ENCODE data around the gene RPL18.

Gene RPL18

GRCh38 chr19:48618916-48619691 lies at the start of gene RPL18, which contains the start of gene SPHK2:
Gene RPL18 (minus strand): TSS chr19:48619178. CDS start chr19:48619143, 35 bp downstream.
Gene SPHK2 (plus strand): TSS chr19:48619506. CDS start chr19:48620515, 1,009 bp downstream.
- Histone ChIP-seq H3K4me1 (ENCODE audit: control insufficient read depth in 5 of 5, insufficient read depth in 5 of 5, low read length in 5 of 5) (peaks cover 16 to 58% (median 45%) of the 10 kb centered on the region in 5 donors), H3K36me3 (ENCODE audit: control insufficient read depth in 5 of 5, insufficient read depth in 5 of 5, low read length in 5 of 5) (peaks cover 0 to 32% (median 30%) of the 10 kb centered on the region in 5 donors), H3K27ac (ENCODE audit: low read depth, low read length) (peak within 1 kb of the TSS; percentile 89), H3K9ac (ENCODE audit: low read length in 5 of 5) (peak within 1 kb of the TSS; percentile 84 to 97 (median 90)), H3K27me3 (ENCODE audit: control insufficient read depth in 5 of 5, insufficient read depth in 4 of 5, low read length in 5 of 5) (no peaks in the 10 kb centered on the region), H3K9me3 (ENCODE audit: control insufficient read depth in 5 of 5, low read length in 5 of 5) (no peaks in the 10 kb centered on the region), H3K4me3 (ENCODE audit: low read depth in 1 of 5, low read length in 5 of 5) (peak within 1 kb of the TSS; percentile 86 to 98 (median 97))

- no peaks in the 10 kb centered on the region for H3K9me3 ChIP-seq (ENCODE audit: control insufficient read depth in 5 of 5, low read length in 5 of 5)
- no peaks in the 10 kb centered on the region for H3K4me1 ChIP-seq (ENCODE audit: control insufficient read depth in 5 of 5, insufficient read depth in 5 of 5, low read length in 5 of 5)
- H3K4me3 ChIP-seq (ENCODE audit: low read depth in 1 of 5, low read length in 5 of 5): no peak overlapping the region
- no peak overlapping the region for H3K9ac ChIP-seq (ENCODE audit: low read length in 5 of 5)
- H3K27me3 ChIP-seq (ENCODE audit: control insufficient read depth in 5 of 5, insufficient read depth in 4 of 5, low read length in 5 of 5): peaks cover 0 to 2% (median 0%) of the 10 kb centered on the region in 5 donors
- no peak overlapping the region for H3K27ac ChIP-seq (ENCODE audit: low read depth, low read length)
- H3K36me3 ChIP-seq (ENCODE audit: control insufficient read depth in 5 of 5, insufficient read depth in 5 of 5, low read length in 5 of 5): no peaks in the 10 kb centered on the region
These were observed 49.8 kb upstream of the RPL18 start for GRCh38 chr19:48668761-48669160.

- Histone ChIP-seq H3K4me3 (ENCODE audit: low read depth in 1 of 5, low read length in 5 of 5) (no peak overlapping the region), H3K9ac (ENCODE audit: low read length in 5 of 5) (no peak overlapping the region), H3K9me3 (ENCODE audit: control insufficient read depth in 5 of 5, low read length in 5 of 5) (no peaks in the 10 kb centered on the region), H3K27me3 (ENCODE audit: control insufficient read depth in 5 of 5, insufficient read depth in 4 of 5, low read length in 5 of 5) (peaks cover 0 to 2% (median 0%) of the 10 kb centered on the region in 5 donors), H3K36me3 (ENCODE audit: control insufficient read depth in 5 of 5, insufficient read depth in 5 of 5, low read length in 5 of 5) (no peaks in the 10 kb centered on the region), H3K27ac (ENCODE audit: low read depth, low read length) (no peak overlapping the region), H3K4me1 (ENCODE audit: control insufficient read depth in 5 of 5, insufficient read depth in 5 of 5, low read length in 5 of 5) (no peaks in the 10 kb centered on the region)
These were observed 49.4 kb upstream of the RPL18 start for GRCh38 chr19:48668332-48668731.

GRCh38 chr19:48665786-48666185 lies 46.8 kb upstream of the RPL18 start:
- no peak overlapping the region for H3K9ac ChIP-seq (ENCODE audit: low read length in 5 of 5)
- no peak overlapping the region for H3K27ac ChIP-seq (ENCODE audit: low read depth, low read length)
- H3K27me3 ChIP-seq (ENCODE audit: control insufficient read depth in 5 of 5, insufficient read depth in 4 of 5, low read length in 5 of 5): no peaks in the 10 kb centered on the region
- H3K36me3 ChIP-seq (ENCODE audit: control insufficient read depth in 5 of 5, insufficient read depth in 5 of 5, low read length in 5 of 5): no peaks in the 10 kb centered on the region
- no peaks in the 10 kb centered on the region for H3K9me3 ChIP-seq (ENCODE audit: control insufficient read depth in 5 of 5, low read length in 5 of 5)
- H3K4me3 ChIP-seq (ENCODE audit: low read depth in 1 of 5, low read length in 5 of 5): no peak overlapping the region
- H3K4me1 ChIP-seq (ENCODE audit: control insufficient read depth in 5 of 5, insufficient read depth in 5 of 5, low read length in 5 of 5): peaks cover 2 to 8% (median 5%) of the 10 kb centered on the region in 5 donors

GRCh38 chr19:48664476-48664875 lies 45.5 kb upstream of the RPL18 start:
- H3K27ac ChIP-seq (ENCODE audit: low read depth, low read length): no peak overlapping the region
- no peak overlapping the region for H3K4me3 ChIP-seq (ENCODE audit: low read depth in 1 of 5, low read length in 5 of 5)
- no peaks in the 10 kb centered on the region for H3K36me3 ChIP-seq (ENCODE audit: control insufficient read depth in 5 of 5, insufficient read depth in 5 of 5, low read length in 5 of 5)
- no peaks in the 10 kb centered on the region for H3K27me3 ChIP-seq (ENCODE audit: control insufficient read depth in 5 of 5, insufficient read depth in 4 of 5, low read length in 5 of 5)
- no peaks in the 10 kb centered on the region for H3K9me3 ChIP-seq (ENCODE audit: control insufficient read depth in 5 of 5, low read length in 5 of 5)
- H3K9ac ChIP-seq (ENCODE audit: low read length in 5 of 5): no peak overlapping the region
- peaks cover 3 to 10% (median 7%) of the 10 kb centered on the region in 5 donors for H3K4me1 ChIP-seq (ENCODE audit: control insufficient read depth in 5 of 5, insufficient read depth in 5 of 5, low read length in 5 of 5)

GRCh38 chr19:48663667-48664066 lies 44.7 kb upstream of the RPL18 start:
- no peak overlapping the region for H3K27ac ChIP-seq (ENCODE audit: low read depth, low read length)
- H3K4me3 ChIP-seq (ENCODE audit: low read depth in 1 of 5, low read length in 5 of 5): no peak overlapping the region
- H3K36me3 ChIP-seq (ENCODE audit: control insufficient read depth in 5 of 5, insufficient read depth in 5 of 5, low read length in 5 of 5): no peaks in the 10 kb centered on the region
- no peaks in the 10 kb centered on the region for H3K9me3 ChIP-seq (ENCODE audit: control insufficient read depth in 5 of 5, low read length in 5 of 5)
- peaks cover 3 to 10% (median 7%) of the 10 kb centered on the region in 5 donors for H3K4me1 ChIP-seq (ENCODE audit: control insufficient read depth in 5 of 5, insufficient read depth in 5 of 5, low read length in 5 of 5)
- H3K27me3 ChIP-seq (ENCODE audit: control insufficient read depth in 5 of 5, insufficient read depth in 4 of 5, low read length in 5 of 5): no peaks in the 10 kb centered on the region
- no peak overlapping the region for H3K9ac ChIP-seq (ENCODE audit: low read length in 5 of 5)

GRCh38 chr19:48661711-48662090 lies 42.7 kb upstream of the RPL18 start:
- Histone ChIP-seq H3K27ac (ENCODE audit: low read depth, low read length) (no peak overlapping the region), H3K9me3 (ENCODE audit: control insufficient read depth in 5 of 5, low read length in 5 of 5) (no peaks in the 10 kb centered on the region), H3K4me1 (ENCODE audit: control insufficient read depth in 5 of 5, insufficient read depth in 5 of 5, low read length in 5 of 5) (peaks cover 3 to 10% (median 7%) of the 10 kb centered on the region in 5 donors), H3K27me3 (ENCODE audit: control insufficient read depth in 5 of 5, insufficient read depth in 4 of 5, low read length in 5 of 5) (no peaks in the 10 kb centered on the region), H3K4me3 (ENCODE audit: low read depth in 1 of 5, low read length in 5 of 5) (no peak overlapping the region), H3K36me3 (ENCODE audit: control insufficient read depth in 5 of 5, insufficient read depth in 5 of 5, low read length in 5 of 5) (no peaks in the 10 kb centered on the region), H3K9ac (ENCODE audit: low read length in 5 of 5) (no peak overlapping the region)

- Histone ChIP-seq H3K4me1 (ENCODE audit: control insufficient read depth in 5 of 5, insufficient read depth in 5 of 5, low read length in 5 of 5) (peaks cover 3 to 10% (median 7%) of the 10 kb centered on the region in 5 donors), H3K36me3 (ENCODE audit: control insufficient read depth in 5 of 5, insufficient read depth in 5 of 5, low read length in 5 of 5) (no peaks in the 10 kb centered on the region), H3K4me3 (ENCODE audit: low read depth in 1 of 5, low read length in 5 of 5) (peak overlapping the region in 2 of 5 donors; percentile 17 to 26), H3K9me3 (ENCODE audit: control insufficient read depth in 5 of 5, low read length in 5 of 5) (no peaks in the 10 kb centered on the region), H3K27ac (ENCODE audit: low read depth, low read length) (peak overlapping the region; percentile 54), H3K27me3 (ENCODE audit: control insufficient read depth in 5 of 5, insufficient read depth in 4 of 5, low read length in 5 of 5) (no peaks in the 10 kb centered on the region), H3K9ac (ENCODE audit: low read length in 5 of 5) (peak overlapping the region in 1 of 5 donors; percentile 9)
These were observed 42.1 kb upstream of the RPL18 start for GRCh38 chr19:48660852-48661710.

GRCh38 chr19:48659768-48660167 lies 40.8 kb upstream of the RPL18 start:
- no peaks in the 10 kb centered on the region for H3K36me3 ChIP-seq (ENCODE audit: control insufficient read depth in 5 of 5, insufficient read depth in 5 of 5, low read length in 5 of 5)
- peaks cover 3 to 10% (median 7%) of the 10 kb centered on the region in 5 donors for H3K4me1 ChIP-seq (ENCODE audit: control insufficient read depth in 5 of 5, insufficient read depth in 5 of 5, low read length in 5 of 5)
- no peak overlapping the region for H3K9ac ChIP-seq (ENCODE audit: low read length in 5 of 5)
- peaks cover 0 to under 1% (median 0%) of the 10 kb centered on the region in 5 donors for H3K27me3 ChIP-seq (ENCODE audit: control insufficient read depth in 5 of 5, insufficient read depth in 4 of 5, low read length in 5 of 5)
- no peak overlapping the region for H3K4me3 ChIP-seq (ENCODE audit: low read depth in 1 of 5, low read length in 5 of 5)
- H3K27ac ChIP-seq (ENCODE audit: low read depth, low read length): no peak overlapping the region
- H3K9me3 ChIP-seq (ENCODE audit: control insufficient read depth in 5 of 5, low read length in 5 of 5): no peaks in the 10 kb centered on the region

GRCh38 chr19:48658483-48658882 lies 39.5 kb upstream of the RPL18 start:
- no peak overlapping the region for H3K27ac ChIP-seq (ENCODE audit: low read depth, low read length)
- peaks cover 0 to 3% (median 0%) of the 10 kb centered on the region in 5 donors for H3K27me3 ChIP-seq (ENCODE audit: control insufficient read depth in 5 of 5, insufficient read depth in 4 of 5, low read length in 5 of 5)
- no peak overlapping the region for H3K4me3 ChIP-seq (ENCODE audit: low read depth in 1 of 5, low read length in 5 of 5)
- H3K36me3 ChIP-seq (ENCODE audit: control insufficient read depth in 5 of 5, insufficient read depth in 5 of 5, low read length in 5 of 5): no peaks in the 10 kb centered on the region
- H3K9ac ChIP-seq (ENCODE audit: low read length in 5 of 5): no peak overlapping the region
- no peaks in the 10 kb centered on the region for H3K9me3 ChIP-seq (ENCODE audit: control insufficient read depth in 5 of 5, low read length in 5 of 5)
- H3K4me1 ChIP-seq (ENCODE audit: control insufficient read depth in 5 of 5, insufficient read depth in 5 of 5, low read length in 5 of 5): peaks cover 3 to 10% (median 7%) of the 10 kb centered on the region in 5 donors
